GM06990 (cell line): ENCODE measurements around the gene DSCAML1.

Experiments
- DNase-seq: peaks from one replicate; pipeline ENCODE4 v3.0.0-alpha.2; 2011; ENCODE audit not compliant: insufficient read length; ENCODE audit errors: extremely low read depth
- H3K27me3 ChIP-seq: replicated peaks from 2 replicates; pipeline ENCODE4 v1.6.0; 2011; ENCODE audit warnings: low read length; ENCODE audit not compliant: control insufficient read depth, insufficient read depth
- H3K36me3 ChIP-seq: 2 replicates; pipeline ENCODE4 v1.5.1; 2011; ENCODE audit warnings: low read length; ENCODE audit not compliant: control insufficient read depth, insufficient read depth
- H3K4me3 ChIP-seq: replicated peaks from 2 replicates; pipeline ENCODE4 v1.5.1; 2011; ENCODE audit warnings: low read depth, mild to moderate bottlenecking, control low read depth, low read length
- TF ChIP-seq, protein P1 (sequence below): IDR thresholded peaks from 2 replicates; pipeline ENCODE4 v1.5.1; 2011; ENCODE audit warnings: low read length, control low read depth, mild to moderate bottlenecking, inconsistent platforms; ENCODE audit not compliant: insufficient read depth, poor library complexity, severe bottlenecking

DSCAML1 gene

DNA sequence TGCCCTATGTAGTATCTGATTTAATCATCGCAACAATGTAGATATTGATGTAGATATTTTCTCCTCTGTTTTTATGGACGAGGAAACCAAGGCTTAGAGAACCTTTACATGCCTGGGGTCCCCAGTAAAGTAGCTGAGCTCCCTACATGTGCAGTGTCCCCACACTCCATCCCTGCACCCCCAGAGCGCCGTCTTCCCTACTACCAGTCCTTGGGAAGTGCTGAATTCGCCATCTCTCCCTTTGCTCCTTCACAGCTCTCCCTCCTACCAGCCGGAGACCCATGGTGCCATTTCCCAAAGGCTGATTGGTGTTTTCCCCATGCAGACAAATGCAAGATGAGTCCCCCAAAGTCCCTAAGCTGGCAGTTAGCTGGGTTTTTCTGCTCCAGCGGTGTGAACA, 383.4 kb downstream of the DSCAML1 start:
- Histone ChIP-seq H3K36me3 (peaks cover 10% of the 10 kb centered on the region), H3K27me3 (no peaks in the 10 kb centered on the region), H3K4me3 (no peak overlapping the region)
- DNase-seq = no peak
- TF ChIP-seq, protein P1, sequence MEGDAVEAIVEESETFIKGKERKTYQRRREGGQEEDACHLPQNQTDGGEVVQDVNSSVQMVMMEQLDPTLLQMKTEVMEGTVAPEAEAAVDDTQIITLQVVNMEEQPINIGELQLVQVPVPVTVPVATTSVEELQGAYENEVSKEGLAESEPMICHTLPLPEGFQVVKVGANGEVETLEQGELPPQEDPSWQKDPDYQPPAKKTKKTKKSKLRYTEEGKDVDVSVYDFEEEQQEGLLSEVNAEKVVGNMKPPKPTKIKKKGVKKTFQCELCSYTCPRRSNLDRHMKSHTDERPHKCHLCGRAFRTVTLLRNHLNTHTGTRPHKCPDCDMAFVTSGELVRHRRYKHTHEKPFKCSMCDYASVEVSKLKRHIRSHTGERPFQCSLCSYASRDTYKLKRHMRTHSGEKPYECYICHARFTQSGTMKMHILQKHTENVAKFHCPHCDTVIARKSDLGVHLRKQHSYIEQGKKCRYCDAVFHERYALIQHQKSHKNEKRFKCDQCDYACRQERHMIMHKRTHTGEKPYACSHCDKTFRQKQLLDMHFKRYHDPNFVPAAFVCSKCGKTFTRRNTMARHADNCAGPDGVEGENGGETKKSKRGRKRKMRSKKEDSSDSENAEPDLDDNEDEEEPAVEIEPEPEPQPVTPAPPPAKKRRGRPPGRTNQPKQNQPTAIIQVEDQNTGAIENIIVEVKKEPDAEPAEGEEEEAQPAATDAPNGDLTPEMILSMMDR = no peak

GRCh38 chr11:117412653-117413275, 384.3 kb downstream of the DSCAML1 start:
- no peaks in the 10 kb centered on the region for H3K27me3 ChIP-seq
- no peak overlapping the region for H3K4me3 ChIP-seq
- peaks cover 16% of the 10 kb centered on the region for H3K36me3 ChIP-seq
- DNase-seq = no peak
- TF ChIP-seq, protein P1 = no peak

GRCh38 chr11:117412176-117412575, 384.8 kb downstream of the DSCAML1 start:
- Histone ChIP-seq H3K4me3 (no peak overlapping the region), H3K36me3 (peaks cover 17% of the 10 kb centered on the region), H3K27me3 (no peaks in the 10 kb centered on the region)
- no peak for DNase-seq
- TF ChIP-seq, protein P1 = no peak

GRCh38 chr11:117411736-117412135, 385.3 kb downstream of the DSCAML1 start:
- no peak for DNase-seq
- Histone ChIP-seq H3K27me3 (no peaks in the 10 kb centered on the region), H3K4me3 (no peak overlapping the region), H3K36me3 (peaks cover 17% of the 10 kb centered on the region)
- TF ChIP-seq, protein P1 = no peak

GRCh38 chr11:117410861-117411710, 385.9 kb downstream of the DSCAML1 start:
- no peak for DNase-seq
- Histone ChIP-seq H3K4me3 (no peak overlapping the region), H3K27me3 (no peaks in the 10 kb centered on the region), H3K36me3 (peaks cover 17% of the 10 kb centered on the region)
- TF ChIP-seq, protein P1 = no peak
